HK-2 (cell line): ENCODE results near the gene IRS1.

Experiments used
- DNase-seq: peaks from one replicate; pipeline ENCODE4 v3.0.0-alpha.2; 2018; ENCODE audit not compliant: unreplicated experiment

IRS1 gene

DNA sequence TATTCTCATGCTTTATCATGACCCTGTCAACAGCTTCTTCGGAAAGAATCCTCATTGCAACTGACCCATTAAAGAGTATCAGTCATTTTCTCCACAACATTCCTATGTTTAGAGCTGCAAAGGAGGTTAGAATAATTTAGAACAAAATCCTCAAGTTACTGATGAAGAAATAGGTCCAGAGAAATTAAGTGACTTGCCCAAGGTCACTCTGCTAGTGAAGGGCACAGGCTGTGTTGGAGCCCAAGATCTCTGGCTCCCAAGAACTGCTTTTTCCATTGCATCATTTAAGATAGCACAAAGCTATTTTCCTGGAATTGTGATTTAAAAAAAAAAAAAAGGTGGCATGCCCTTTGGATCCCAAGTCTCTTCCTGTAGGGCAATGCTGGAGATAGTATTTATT lies 9.6 kb downstream of the IRS1 start:
- DNase-seq, result no peak

DNA sequence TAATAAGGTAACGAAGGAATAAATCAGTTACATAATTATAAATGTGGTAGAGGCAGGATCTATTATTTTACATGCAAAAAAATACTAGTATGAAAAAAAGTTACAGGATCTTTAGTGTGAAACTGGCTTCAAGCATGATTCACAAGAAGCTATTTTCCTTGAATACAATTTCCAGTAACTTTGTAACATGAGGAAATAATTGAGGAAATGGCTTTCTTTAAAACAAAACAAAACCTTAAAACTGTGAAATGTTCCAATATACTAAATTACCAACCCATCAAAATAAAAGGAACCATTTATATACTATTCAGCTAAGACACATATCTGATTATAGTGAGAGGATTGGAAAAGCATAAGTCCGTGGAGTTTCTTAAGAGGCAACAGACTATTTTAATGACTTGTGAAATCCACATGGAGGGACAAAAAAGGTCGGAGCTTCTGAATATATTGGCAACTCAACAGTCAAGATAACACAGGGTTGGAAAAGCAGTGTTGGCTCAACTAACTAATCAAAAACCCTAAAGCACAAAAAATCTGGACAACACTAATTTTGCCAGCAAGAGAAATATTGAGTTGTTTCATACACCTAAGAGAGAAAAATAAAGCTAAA lies 10.6 kb downstream of the IRS1 start:
- no peak for DNase-seq

DNA sequence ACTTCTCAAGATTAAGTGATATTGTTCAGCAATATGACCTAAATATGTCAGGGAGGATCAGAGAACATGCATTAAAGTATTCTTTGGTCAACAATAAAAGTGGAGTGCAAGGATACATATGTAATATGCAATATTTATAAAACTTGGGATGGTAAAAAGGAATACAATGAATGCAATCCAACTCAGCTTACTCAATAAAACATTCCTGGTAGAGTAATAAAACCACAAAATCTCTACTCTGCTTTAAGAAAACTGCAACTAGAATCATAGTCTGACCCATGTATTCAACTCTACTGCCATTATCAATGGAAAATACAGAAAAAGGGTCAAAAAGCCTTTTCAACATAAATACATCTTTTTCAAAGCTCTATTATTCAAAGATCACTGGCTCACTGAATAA lies 11.6 kb downstream of the IRS1 start:
- no peak for DNase-seq

DNA sequence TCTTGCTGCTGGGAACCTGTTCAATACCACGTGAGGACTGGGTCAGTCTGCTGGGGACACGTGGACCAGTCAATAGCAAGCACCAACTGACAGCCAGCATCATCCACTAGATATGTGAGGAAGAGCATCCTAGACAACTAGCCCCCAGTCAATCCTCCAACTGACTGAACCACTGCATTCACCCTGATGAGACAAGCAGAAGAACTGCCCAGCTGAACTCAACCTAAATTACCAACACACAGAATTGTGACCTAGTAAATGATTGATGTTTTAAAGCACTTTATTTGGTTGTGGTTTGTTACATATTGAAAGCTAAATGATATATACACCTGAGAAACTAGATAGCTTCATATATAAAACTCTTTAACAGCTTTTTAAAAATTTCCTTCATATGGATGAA lies 15.7 kb downstream of the IRS1 start:
- DNase-seq, result no peak

DNA sequence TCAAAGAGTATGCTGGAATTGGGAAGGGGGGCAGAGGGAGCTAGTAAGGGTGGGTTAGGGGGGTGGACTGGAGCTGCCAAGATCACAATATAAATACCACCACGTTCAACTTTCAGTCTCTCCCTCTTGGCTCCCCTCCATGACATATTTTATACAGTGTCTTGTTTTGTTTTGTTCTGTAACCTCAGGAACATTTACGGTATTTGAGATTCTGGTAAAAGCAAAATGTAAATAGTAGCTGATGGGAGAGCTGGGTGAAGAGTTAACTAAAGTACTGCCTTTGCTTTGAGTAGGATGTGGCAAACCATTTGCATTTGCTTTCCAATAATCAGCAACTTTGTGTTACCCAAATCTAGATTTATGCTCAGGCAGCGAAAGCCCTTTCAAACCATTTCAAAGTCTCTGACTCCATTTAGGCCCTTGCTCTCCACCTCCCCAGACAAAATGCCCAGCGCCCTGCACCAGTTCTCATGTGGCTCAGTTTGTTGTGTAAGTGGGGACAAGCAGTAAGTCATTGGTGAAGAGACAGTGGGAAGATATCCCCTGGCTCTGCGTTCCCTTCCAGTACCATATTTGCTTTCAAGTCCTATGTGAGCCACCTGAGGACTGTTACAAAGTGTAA lies 17.4 kb downstream of the IRS1 start:
- no peak for DNase-seq

DNA sequence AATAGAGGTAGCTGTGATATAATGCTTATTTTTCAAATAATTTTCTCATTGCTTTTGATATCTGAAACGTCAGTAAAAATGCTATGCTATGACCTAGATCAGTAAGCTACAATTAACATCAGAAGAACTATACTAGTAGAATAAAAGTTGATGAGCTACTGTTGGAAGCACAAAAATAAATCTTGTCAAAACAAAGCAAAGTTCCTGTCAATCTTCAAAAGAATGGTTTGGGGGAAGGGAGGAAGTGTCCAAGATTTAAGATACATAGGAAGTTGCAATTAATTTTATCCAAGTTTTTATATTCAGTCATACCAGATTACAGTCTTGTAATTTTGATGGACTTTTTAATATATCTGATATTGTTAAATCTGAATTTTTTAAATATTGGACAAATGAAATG lies 19.2 kb downstream of the IRS1 start:
- no peak for DNase-seq

DNA sequence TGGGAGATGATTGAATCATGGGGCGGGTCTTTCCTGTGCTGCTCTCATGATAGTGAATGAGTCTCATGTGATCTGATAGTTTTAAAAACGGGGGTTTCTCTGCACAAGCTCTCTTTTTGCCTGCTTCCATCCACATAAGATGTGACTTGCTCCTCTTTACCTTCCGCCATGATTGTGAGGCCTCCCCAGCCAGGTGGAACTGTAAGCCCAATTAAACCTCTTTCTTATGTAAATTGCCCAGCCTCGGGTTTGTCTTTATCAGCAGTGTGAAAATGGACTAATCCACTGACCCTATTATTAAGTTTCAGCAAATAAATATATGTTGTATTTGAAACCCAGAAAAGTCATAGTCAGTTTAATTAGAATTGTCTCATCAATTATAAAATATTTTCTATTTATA lies 22.0 kb downstream of the IRS1 start:
- DNase-seq, result no peak

DNA sequence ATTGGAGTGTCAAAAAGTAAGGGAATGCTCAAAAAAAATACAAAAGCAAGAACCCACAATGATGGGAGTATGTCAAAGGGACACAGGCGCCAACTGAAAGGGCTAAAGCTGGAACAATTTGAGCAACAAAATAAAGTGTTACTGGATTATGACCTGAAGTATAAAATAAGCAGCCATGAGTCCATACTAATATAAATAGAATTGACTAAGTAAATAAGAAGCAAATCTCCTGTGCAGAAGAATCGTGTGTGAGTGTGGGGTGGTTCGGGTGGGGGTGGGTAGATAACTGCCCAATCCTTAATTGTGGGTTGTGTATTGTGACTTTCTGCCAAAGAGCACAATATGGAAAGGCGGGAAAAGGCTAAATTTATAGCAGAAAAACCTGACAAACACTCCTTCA lies 23.5 kb downstream of the IRS1 start:
- no peak for DNase-seq

DNA sequence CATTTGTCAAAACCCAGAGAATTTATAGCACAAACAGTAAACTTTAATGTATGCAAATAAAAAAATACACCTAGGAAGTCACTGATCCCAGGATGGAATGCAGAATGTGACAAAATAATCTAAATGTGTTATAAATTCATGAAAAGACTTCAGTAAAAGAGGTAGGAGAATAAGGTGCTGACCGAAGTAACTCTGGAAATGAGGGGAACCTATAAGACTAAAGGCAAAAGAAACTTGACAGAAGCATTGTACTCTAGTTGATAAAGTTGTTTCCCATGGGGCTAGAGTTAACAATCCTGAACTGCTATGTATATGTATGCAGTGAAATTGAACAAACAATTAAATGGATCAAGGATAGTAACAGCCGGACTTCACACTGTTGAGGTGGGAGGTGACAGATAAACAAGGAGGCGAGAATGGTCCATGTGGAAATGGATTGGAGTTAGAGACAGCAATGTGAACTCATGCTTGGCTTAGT lies 24.5 kb downstream of the IRS1 start:
- DNase-seq, result no peak

DNA sequence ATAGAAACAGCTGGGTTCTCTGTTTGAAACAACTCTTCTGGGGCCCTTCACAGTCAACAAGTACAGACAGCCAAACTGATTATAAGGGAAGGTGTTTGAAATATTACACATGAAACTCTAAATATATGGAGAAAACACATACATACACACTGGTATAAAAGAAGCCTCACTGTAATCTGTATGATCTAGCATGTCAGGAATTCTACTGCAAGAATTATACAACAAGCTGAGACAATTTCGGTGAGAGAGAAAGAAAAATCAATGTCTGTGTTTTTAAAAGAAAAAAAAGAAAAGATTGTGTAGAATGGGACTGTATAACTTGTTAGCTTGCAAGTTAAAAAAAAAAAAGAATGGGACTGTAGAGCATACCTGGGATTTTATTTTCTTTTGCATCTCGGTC lies 26.3 kb downstream of the IRS1 start:
- DNase-seq, result no peak

DNA sequence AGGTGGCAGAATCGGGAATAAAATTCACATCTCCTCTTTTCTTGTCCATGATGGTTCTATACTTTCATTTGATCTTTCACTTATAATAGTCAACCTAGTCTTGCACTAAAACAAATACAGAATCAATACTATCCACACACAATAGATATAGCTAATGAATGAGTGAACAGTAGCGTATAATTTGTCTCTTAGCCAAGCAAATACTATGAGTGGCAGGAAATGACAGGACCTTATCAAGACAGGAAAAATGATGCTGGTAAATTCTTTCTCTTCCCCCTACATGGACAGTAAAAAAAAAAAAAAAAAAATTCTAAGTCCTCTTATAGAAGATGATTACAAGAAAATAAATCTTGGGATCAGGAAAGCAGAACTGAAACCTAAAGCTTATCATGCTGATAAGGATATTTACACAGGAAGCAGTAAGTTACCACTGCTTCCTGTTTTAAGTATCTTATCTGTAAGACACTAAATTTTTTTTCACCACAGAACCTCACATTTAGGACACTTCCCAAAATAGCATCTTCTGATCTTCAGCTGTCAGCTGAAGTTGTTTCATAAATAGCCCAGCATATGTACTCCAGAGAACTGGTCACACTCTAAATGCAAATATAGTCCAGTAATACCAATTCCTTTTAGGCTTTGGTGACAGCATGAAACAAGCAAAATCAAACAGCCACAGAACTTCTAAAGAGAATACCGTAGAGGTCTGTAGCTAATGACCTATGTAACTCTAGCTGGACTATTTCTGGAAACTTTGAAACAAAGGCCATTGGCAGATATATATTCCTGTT lies 27.0 kb downstream of the IRS1 start:
- no peak for DNase-seq

DNA sequence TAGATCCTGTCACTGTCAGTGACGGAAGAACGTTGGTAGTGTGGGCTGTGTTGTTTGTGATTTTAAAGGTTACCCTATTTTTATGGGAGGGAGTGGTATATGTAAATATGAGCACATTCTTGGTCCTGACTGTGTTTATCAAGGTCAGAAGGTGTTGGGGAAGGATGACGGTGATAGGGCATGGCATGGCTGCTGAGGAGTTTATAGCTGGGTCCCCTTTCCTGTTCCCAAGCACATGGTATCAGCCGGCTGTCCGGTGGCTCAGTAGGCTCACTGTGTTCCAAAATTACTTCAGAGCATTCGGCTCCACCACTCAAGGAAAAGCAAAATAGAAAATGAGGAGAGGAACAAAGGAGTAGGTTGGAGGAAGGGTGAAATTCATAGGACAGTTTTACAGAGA lies 28.6 kb downstream of the IRS1 start:
- DNase-seq, result no peak

DNA sequence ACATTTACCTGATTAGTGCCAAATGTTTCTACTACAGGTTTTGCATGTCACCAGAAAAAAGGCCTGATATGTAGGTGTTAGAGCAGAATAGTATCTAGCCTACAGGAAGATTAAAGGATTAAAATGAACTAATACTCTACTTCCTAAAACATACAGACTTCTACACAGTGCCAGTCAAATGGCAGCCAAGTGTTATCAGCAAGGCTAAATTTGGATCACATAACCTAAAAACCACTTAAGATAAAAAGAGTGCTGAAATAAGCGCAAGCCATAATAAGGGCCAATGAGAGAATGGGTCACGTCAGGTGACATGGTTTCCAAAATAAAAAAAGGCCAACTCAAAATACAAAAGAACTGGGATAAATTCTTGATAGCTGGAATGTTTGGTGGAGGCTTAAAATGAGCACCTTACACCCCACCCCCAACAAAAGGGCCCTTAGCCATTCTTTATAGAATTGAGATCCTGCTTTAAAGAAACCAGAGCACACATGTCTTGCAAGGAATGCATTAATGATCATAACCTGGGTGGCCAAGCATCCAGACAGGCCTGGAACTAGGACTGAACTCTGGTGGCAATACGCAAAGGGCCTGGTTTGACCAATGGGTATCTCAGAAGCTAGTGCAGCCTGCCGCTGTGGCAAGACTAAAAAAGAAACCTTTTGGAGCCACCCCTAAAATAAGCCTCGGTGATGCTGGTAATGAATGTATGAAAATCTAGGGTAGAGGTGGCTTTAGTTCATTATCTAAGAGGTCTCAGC lies 32.4 kb downstream of the IRS1 start:
- DNase-seq, result no peak

DNA sequence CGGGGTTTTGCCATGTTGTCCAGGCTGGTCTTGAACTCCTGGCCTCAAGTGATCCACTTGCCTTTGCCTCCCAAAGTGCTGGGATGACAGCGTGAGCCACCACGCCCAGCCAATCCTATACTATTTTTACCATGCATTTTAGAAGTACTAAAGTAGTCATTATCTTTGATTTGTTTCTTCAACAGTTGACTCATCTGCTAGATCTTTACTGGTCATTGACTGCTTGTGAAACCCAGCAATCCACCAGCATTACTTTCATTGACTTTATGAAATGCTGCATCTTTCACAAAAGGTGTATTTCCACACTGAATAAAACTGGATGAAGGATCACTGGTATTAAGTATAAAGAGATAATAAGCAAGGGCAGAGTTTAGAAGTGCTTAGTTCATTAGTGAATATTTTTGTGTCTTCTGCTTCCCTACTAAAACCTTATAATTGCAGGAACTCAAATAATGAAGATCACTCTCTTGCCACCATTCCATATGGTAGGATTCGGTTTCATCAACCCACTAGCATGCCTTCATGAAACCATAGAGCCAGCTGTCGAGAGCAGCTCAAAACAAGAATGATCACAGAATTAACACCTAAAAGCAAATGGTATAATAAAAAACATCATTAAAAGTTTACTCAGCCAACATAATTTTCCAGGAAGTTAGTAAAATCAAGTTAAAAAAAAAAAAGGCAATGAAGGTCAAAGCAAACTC lies 33.1 kb downstream of the IRS1 start:
- no peak for DNase-seq

DNA sequence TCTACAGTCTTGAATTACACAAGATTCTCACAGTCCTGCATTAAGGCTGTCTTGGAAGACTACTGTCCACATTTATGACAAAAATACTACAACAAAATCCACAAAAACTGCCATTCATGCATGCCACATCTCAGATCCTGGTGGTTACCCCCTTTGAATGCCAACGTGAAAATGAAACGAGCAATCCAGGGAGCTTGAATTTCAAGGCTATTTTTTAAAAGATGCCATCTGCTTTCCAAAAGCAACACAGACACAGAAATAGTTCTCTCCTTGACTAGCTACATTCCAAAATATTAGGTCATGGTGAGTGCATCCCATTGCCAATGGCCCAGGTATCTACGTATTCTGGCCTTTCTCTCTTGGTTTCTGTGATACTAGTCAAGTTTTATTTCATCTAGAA lies 36.3 kb downstream of the IRS1 start:
- DNase-seq, result no peak

DNA sequence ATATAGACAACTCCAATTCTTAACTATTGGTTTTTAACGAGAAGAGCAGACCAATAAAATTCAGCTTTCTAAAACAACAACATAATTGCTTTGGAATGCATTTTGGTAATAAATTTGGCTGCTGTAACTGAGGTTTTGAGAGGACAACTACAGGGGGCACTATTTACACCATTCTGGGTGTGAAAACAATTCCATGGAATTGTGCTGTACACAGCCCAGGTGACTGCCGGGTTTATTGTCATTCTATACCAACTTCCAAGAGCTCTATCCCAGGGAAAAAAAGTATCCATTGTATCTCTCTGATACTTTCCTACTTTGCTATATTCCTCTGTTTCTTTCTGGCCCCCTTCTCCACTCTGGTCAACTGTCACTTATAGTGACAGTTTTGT lies 38.4 kb downstream of the IRS1 start:
- DNase-seq, result no peak

DNA sequence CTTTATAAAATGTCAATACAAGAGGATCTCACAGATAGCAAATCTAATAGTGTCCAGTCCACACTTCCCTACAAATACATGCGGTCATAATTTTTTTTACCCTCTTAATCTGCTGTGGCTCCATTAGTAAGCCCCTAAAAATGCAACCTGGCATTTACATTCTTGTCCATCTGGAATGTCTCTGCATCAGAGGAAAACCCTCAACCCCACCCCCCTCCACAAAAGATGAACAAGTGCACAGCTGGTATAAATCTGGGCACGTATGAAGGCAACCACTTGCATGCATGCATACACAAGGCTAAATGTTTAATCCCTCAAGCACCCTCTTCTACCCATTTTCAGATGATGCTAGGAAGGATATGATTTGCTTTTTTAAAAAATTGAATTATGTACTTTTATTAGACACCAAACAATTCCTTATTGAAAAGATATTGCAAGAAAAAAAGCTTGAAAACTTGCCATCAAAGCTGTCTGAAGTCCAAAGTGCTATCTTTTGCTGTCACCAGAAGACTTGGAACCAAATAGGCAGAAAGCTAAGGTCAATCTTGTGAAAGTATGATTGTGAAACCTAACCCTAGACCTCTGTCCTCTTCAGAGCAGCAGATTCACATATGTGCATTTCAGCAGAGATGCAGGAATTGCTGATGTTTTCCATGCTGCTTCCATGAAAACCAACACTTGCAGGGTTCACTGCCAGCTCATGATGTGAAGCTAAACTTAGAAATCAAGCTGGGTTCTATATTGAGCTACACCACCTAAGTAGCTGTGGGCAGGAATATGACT lies 39.0 kb downstream of the IRS1 start:
- DNase-seq, result peak; percentile 41

DNA sequence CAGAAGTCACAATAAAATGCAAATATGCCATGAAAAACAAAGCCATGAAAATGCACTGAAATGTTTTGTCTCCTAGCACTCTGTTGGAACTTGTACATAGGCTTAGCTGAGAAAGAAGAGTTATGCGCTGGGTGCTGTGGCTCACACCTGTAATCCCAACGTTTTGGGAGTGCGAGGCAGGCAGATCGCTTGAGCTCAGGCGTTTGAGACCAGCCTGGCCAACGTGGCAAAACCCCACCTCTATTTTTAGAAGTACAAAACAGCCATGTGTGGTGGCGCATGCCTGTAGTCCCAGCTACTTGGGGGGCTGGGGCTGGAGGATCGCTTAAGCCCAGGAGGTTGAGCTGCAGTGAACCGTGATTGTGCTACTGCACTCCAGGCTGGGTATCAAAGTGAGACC lies 39.9 kb downstream of the IRS1 start:
- DNase-seq, result no peak

DNA sequence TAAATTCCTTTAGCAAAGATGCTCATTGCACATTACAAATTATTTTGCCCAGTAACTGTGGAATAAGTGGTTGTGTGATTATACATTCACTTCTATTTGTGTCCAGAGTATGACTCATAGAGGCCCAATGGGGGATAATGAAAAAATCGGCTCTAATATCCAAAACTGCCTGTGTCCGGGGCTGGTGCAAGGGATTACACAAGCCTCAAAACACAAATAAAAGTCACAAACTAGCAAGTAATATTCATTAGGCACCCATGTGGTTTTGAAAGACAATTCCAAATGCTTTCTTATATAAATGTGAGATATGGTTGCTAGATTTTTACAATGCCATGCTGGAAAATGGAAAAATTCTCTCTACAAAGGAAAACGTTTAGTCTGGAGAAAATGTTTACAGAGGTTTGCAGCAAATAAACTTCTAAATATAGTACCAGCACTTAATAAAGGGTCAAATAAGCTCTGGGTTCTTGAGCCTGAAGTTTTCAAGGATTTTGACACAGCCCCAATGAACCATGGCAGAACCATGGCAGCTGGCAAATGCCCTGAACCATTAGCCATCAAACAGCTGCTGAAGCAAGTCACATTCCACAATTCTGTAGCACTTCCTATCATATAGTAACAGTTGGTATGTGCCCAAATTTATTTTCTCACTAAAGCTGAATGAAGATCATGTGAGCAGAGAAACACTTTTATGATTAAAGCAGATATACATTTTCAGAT lies 40.5 kb downstream of the IRS1 start:
- DNase-seq, result no peak

DNA sequence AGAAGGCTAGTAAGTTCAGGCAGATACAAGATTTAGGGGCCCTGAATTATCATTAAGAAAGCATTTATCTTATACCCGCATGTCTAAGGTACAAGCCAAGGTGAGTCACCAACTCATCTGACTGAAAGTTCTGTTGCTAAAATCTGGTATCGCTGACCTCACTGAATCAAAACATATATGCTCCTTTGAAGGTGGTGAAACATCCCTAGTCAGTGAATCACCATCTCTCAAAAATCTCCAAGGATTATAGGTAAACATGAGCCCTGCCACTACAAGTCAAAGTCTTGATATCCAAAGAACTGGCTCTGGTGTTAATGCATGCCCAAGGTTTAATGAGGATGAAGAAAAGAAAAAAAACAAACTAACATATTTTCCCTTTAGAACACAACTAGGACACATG lies 43.5 kb downstream of the IRS1 start:
- no peak for DNase-seq
